HPDE6-E6E7 (cell line): ENCODE results near the gene OPRM1.
"Not testable (repeated sequence)": the region's sequence is repeated elsewhere in the genome, so short reads cannot be mapped to it uniquely, and the experiment has no call there.

Source experiments
- DNase-seq: peaks from one replicate; pipeline ENCODE4 v3.0.0; 2011; ENCODE audit warnings: missing footprints; ENCODE audit errors: extremely low spot score

Gene OPRM1

DNA sequence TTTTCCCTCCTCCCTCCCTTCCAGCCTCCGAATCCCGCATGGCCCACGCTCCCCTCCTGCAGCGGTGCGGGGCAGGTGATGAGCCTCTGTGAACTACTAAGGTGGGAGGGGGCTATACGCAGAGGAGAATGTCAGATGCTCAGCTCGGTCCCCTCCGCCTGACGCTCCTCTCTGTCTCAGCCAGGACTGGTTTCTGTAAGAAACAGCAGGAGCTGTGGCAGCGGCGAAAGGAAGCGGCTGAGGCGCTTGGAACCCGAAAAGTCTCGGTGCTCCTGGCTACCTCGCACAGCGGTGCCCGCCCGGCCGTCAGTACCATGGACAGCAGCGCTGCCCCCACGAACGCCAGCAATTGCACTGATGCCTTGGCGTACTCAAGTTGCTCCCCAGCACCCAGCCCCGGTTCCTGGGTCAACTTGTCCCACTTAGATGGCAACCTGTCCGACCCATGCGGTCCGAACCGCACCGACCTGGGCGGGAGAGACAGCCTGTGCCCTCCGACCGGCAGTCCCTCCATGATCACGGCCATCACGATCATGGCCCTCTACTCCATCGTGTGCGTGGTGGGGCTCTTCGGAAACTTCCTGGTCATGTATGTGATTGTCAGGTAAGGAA, at the start of gene OPRM1:
OPRM1 (plus strand) TSS at position 10 of the 612 bp plus-strand sequence; CDS start at position 315, 305 bp downstream.
- DNase-seq = peak; percentile 13

DNA sequence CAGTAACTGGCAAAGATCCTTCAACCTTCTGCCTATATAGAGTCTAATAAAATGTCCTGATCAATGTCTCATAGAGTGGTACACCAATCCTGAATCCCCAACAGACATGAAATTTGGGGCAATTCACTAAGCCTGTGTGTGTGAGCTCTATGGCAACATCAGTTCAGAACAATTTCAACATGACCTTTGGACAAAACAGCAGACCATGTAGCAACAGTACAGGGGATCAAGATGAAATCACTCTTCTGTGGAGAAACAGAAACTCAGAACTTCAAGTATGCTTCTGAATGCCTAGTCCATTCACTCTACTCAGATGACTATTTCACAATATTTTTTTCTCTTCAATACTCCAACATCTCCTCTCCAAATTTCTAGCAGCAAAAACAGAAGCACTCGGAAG, 49.1 kb upstream of the OPRM1 start:
- DNase-seq = no peak

DNA sequence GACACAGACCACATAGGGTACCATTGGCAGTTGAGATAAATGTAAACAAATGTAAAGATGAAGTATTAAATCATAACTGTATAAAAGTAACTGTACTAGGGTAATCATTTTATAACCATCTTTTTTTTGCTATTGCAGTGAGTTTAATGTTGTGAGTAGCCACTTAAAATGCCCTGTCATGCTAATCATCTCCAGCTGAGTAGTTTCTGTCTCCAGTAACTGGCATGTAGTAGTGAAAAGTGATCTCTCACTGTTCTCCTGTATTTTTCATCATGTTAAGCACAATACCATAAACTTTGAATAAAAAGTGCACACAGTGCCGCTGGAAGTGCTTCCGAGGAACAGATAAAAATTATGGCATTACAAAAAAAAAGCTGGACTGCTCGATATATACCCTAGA, 45.0 kb upstream of the OPRM1 start:
- no peak for DNase-seq

DNA sequence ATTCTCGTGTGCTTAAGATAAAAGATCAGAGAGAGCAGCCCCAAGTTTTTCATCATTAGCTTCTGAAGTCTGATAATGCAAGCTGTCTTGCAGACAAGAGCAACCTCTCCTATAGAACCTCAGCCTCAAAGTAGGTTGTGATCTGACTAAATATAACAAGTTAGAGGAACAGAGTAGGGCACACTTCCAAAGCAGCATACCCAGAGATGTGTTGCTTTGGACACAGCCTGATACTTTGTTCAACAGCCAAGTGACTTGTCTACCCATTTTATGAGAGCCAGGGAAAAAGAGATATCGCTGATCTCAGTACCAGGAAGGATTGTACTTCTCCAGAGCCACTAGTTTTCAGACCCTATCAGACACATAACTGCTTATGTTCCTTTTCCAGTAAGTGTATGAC, 44.2 kb upstream of the OPRM1 start:
- no peak for DNase-seq

DNA sequence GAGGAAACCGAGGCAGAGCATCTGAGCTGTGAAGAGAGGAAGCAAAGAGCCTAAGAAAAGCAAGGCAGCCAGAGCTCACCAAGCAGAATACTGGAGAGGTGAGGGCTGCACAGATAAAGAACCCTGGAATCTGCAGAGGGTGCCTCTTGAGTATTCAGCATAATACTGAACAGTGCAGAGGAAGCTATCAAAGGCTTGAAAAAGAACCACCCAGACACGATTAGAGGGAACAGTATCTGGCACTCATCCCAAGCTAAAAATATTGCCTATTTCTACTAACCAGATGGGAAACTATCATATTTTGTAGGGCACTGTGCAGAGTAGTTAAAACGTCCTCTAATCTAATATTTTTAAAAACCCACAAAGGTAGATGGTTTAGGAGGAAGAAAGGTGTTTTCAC, 41.8 kb upstream of the OPRM1 start:
- no peak for DNase-seq

DNA sequence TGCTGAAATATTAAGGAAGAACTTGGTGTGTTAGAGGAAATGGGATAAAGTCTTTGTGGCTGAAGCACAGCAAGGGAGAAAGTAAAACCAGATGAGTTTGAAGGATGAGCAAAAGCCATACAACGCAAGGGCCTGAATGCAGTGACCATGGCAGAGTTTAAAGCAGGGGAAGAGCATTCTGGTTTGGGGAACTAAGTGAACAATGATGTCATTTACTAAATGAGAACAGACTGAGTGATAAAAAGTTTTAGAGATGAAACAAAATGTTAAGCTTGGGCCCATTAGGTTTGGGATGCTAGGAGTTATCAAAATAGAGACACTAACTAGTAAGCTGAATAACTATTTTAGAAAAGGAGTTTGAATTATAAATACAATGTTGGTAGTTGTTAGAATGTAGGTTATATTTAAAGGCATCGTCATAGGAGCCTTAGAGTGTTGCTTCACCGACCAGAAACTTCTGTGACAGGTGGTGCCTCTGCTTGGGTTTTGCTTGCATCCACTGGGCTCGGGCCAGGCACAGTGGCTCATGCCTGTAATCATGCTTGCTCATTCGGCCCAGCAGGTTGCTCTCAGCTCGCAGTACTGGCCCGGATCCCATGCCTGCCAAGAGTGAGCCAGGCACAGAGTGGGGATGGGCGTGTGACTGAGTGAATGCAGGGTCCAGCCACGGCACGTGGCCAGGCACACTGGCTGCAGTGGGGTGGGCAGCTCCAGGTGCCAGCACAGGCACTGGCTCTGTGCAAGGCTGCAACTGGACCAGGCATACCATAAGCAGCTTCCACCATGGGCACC, 37.4 kb upstream of the OPRM1 start:
- no peak for DNase-seq

DNA sequence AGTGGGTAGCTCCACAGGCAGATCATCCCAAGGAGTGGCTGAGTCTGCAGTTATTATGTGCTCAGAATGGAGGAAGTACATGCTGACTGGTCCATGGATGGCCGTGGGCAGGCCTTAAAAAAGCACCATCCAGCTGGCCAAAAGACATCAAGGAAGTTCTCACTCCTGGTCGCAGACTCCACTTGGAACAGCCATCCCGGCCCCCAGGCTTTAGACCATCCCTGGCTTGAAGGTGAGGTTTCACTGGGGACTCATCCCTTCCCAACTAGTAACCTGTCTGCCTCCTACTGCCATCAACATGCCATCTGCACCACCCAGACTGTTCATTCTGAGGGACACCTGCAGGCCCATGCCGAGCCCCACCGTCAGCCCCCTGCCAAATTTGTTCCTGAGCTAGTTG, 36.1 kb upstream of the OPRM1 start:
- DNase-seq = no peak

DNA sequence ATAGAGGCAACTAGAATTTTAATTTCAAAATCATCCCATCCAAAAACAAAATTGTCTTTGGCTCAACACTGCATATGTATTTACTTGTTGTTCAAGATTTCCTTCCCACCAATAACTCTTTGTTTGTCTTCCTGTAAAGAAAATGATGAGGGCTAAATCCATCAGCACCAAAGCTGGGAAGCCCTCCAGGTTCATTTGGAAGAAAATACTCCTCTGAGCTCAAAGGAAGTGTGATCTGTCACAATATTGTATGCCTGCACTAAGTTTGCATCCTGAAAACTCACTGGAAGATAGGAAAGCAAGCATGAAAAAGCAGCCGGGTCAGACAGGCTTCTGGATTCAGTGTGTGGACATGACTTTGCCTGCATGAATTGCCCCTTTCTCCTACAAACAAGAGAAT, 28.7 kb upstream of the OPRM1 start:
- no peak for DNase-seq

DNA sequence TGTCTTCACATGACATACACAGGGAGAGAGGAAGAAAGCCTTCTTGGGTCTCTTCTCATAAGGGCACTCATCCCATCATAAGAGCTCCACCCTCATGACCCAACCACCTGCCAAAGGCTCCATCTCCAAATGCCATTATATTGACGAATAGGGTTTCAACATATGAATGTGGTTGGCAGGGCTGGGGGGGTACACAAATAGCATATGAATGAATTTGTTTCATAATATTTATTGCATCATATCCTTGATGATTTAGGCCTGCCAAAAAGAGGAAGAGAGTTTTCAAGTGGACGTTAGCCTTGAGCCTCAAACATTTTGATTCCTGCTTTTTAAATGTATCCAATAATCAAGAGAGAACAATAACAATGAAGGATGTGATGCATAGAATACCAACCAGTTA, 26.2 kb upstream of the OPRM1 start:
- no peak for DNase-seq

DNA sequence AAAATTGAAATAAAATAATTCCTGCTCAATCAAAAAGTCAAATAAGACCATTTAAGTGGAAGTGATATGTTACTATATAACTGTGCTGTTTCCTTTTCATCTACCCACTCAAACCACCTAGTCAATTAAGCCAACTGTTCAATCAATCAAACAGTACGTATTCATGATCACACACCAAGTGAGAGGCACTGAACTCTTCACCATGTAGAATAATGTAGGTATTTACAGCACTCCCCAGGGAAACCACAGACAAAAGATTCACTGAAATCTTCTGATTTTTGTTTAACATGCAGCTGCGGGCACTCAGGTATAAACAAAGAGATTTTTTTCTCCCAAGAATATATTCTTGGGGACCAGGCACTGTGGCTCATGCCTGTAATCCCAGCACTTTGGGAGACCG, 21.3 kb upstream of the OPRM1 start:
- no peak for DNase-seq

DNA sequence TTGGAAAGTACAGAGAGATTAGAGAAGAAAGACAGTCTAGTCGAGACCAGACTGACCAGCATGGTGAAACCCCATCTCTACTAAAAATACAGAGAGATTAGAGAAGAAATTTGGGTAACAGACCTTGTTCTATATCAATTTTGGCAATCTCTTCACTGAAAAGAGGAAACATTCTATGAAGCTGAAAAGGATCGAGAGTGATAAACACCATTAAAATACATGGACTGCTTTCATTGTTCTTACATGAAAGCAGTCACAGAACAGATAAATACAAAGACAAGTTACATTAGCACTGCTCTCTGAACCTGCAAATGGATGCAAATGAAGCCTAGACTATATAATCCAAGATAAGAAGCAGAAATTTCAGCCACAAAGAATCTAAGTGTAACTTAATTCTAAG, 8.4 kb upstream of the OPRM1 start:
- no peak for DNase-seq

DNA sequence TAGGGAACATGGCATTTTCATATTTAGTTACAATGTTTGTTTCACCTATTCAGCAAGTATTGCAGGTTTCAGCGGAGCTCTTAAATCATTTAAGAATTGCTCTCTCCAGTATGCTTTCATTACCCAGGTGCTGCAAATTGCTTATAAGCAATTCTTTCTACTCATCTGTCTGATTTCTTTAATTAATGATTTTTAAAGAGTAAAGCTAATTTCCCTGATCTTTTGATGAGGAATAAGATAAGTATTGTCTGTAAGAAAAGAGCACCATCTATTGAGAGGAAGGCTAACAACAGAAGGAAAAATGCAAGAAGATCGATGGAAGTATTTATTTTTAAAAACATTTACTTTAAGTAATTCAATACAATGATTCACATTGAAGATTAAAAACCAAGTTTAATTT, 2.0 kb downstream of the OPRM1 start:
- no peak for DNase-seq

DNA sequence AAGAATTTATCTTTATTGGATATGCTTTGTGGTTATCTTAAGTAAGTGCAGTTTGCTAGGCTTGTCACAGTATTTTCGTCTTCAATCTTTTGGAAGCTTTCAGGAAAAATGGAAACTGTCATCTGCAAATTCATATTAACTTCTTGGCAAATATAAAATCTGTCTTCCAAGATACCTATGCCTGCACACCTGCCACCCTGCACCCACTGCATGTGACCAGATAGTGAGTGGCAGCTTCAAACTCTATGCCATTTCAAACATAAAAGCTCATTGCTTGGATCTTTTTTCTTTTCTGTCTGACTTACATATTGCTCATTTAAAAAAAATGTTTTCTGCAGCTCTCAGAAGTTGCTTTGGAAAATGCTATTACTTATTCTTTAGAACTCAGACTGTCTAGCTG, 14.1 kb downstream of the OPRM1 start:
- DNase-seq = no peak

DNA sequence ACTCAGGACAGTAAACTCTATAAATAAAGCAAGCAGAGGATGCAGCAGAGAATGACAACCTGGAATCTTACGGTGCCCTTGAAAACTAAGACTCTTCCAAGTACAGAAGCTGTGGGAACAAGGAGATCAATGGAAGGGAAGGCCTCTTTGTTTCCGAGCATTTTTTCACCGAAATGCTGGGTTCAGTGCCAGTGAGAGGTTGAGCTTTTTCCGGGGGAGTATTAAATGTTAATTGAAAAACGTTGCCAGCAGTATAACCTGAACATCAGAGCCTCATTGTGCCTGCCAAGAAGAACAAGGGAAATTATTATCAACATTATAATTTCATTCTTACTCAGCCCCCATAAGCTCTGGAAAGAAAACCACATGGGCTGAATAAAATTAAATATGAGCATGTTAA, 17.5 kb downstream of the OPRM1 start:
- no peak for DNase-seq

DNA sequence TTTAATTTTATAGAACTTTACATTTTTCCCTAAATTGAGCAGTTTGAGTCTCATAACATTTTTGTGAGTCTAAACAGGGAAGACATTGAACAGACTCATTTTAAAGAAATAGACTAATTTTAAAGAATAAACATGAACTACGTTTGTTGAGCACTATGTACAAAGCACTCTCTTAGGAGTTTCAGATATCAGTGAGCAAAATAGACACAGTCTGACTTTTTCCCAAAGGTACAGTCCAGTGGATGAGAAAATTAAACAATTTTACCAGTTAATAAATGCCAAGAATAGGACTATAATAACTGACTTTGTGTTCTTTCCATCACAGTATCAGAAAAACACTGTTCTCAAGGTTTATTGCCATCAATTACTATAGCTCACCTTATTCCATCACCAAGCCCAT, 18.1 kb downstream of the OPRM1 start:
- DNase-seq = no peak

DNA sequence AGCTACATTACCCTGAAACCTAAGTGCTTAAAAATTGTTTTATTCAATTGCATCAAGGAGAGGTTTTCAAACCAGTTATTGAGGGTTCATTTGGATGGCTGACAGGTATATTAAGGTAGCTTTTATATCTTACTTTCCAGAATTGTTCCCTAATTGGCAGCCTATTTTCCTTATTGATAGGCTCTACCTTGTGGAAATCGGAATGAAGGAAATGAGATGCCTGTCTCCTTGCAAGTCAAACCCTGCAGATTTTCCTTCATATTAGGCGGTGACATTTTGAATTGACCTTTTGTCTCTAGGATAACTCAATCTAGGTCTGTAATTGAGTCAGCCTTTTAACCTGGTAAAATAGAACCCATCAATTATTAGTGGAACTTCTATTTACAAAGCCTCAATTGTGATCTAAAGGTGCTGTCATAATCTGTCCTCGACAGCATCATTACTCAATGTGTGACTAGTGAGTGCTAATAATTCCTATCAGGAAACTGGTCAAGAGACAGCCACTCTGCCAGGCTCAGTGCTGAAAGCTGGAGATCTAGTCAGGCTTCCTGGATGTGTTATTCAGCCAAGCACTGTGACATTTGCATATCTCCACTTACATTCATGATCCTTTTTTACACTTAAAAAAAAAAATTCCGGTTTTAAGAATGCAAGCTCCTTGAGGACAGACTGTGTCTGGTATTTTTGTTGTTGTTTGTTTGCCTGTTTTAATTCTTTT, 20.1 kb downstream of the OPRM1 start:
- no peak for DNase-seq

DNA sequence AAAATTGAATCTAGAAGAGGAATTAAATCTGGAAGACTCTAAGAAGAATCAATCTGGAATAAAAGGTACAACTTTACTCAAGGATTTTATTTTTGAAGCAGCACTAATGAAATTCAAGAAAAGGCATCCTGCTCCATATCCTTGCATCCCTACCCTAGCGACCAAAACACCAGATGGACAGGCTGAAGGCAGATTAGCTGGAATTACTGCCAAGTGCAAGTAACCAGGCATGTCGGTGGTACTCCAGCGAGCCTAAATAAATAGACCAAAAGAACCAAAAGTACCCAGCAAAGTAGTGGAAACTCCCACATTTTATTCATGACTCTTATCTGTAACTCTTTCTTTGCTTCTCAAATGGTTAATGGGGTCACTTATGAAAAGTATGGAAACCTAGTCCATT, 21.0 kb downstream of the OPRM1 start:
- no peak for DNase-seq

DNA sequence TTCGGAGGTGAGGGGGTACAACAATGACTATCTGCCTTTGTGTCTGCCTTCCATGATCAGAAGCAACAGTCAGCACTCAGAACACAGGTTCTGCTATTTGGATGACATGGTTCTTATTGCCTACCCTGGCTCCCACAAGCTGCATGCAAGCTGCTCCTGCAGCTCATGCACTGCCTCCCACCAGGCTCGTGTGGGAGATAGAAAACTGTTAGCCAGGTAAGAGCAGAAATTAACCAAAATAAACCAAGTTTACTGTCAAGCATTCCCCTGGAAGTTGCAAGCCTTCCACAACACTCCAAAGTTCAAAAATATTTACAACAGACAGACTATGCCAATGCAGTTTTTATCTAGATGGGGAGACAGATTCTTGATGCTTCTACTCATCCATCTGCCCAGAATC, 31.0 kb downstream of the OPRM1 start:
- no peak for DNase-seq

DNA sequence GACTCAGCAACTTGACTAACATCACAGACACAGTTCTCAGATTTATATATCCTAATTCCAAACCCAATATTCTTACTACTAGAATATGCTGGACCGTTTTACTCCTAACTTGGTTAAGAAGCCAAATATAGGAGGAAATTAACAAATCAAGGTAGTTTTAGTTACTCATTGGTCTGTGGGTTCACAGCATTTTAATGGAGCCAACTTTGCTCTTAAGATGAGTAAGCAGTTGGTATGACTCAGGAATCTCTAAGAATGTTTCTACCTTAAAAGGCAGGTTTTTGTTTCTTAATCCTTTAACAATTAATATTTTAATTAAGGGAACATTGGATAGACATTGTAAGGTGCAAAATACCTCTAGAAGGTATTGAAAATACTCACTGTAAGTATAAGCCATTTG, 31.6 kb downstream of the OPRM1 start:
- peak; percentile 25 for DNase-seq

DNA sequence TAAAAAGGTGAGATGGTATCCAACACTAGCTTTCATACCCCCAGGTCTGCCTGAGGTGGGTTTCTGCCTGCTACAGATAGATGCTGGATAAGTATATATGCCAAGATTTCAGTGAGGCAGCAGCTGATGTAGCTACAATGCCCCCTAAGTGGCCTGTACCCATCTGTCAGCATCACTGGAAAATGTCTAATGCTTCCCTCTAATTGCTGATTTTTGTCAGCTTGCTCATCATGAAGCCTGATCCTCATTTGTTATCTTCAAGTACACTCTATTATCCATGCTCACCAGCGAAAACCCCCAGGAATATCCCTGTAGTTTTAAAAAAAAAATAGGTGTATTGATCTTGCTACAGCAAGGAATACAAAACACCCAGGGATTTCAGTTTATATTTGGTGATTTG, 32.2 kb downstream of the OPRM1 start:
- DNase-seq = no peak

DNA sequence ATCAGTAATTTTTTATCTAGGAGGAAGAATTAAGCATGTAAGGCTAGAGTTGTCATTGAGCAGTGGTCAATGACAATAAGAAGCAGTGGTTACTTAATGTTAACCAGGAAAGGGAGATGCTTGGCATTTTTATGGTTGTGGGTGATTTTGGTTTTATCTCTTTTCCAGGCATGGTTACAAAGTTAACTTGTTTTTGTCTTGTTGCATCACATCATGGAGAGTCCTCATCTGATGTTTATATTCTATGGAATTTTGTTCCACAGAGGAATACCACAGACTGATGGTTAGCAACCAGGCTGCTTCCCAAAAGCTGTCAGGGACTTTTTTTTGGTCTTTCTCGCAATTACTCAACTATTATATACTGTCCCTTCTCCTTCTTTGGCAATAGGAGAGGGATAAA, 32.7 kb downstream of the OPRM1 start:
- DNase-seq = no peak

DNA sequence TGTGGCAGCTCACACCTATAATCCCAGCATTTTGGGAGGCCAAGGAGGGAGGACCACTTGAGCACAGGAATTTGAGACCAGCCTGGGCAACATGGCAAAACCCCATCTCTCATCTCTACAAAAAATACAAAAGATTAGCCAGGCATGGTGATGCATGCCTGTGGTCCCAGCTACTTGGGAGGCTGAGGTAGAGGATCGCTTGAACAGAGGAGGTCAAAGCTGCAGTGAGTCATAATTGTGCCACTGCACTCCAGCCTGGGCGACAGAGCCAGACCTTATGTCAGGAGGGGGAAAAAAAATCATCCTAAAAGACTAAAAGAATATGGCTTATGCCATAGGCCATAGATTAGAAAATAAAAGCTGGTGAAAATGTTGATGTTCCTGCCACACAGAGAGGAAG, 39.6 kb downstream of the OPRM1 start:
- not testable (repeated sequence) for DNase-seq
